Osteocyte (in vitro differentiated cells): ENCODE measurements around the gene CDK5RAP2. TPM values are rescaled to one million over a fixed set of nuclear protein-coding genes. Genes with fewer than 3 reads are reported as not detected.
"Not testable (repeated sequence)": the region's sequence is repeated elsewhere in the genome, so short reads cannot be mapped to it uniquely, and the experiment has no call there.

ENCODE experiments used
- DNase-seq: peaks from one replicate; pipeline ENCODE4 v3.0.0; 2021; ENCODE audit warnings: mixed read lengths; ENCODE audit not compliant: unreplicated experiment; ENCODE audit errors: extremely low spot score
- H3K27ac Mint-ChIP-seq: one replicate; pipeline ENCODE4 v1.8.0; 2021; ENCODE audit warnings: mild to moderate bottlenecking, mixed read lengths; ENCODE audit not compliant: unreplicated experiment
- H3K27me3 Mint-ChIP-seq: one replicate; pipeline ENCODE4 v1.8.0; 2021; ENCODE audit warnings: mixed read lengths; ENCODE audit not compliant: unreplicated experiment
- H3K36me3 Mint-ChIP-seq: one replicate; pipeline ENCODE4 v1.8.0; 2021; ENCODE audit warnings: mixed read lengths; ENCODE audit not compliant: unreplicated experiment
- H3K4me1 Mint-ChIP-seq: one replicate; pipeline ENCODE4 v1.8.0; 2021; ENCODE audit warnings: mixed read lengths; ENCODE audit not compliant: unreplicated experiment
- H3K4me3 Mint-ChIP-seq: one replicate; pipeline ENCODE4 v1.8.0; 2021; ENCODE audit warnings: mild to moderate bottlenecking, moderate library complexity, mixed read lengths; ENCODE audit not compliant: unreplicated experiment
- H3K9me3 Mint-ChIP-seq: one replicate; pipeline ENCODE4 v1.8.0; 2021; ENCODE audit warnings: mixed read lengths; ENCODE audit not compliant: unreplicated experiment
- CTCF ChIP-seq: fragments of 200-600 bp; sonication (generic); IDR thresholded peaks from 2 replicates; pipeline ENCODE4 v1.5.0; 2021; ENCODE audit warnings: antibody characterized with exemption, mild to moderate bottlenecking, moderate library complexity
- total RNA-seq: library from RNA; stranded (reverse); gene quantifications from 2 replicates; pipeline ENCODE4 v1.2.1, GENCODE V29; 2021

Gene CDK5RAP2
- total RNA-seq, 1 donor from 2014 or later, result 48.7 TPM

GRCh38 chr9:120464176-120464886 is 115.6 kb downstream of the CDK5RAP2 start:
- Mint-ChIP-seq H3K4me1 (no peaks in the 10 kb centered on the region), H3K36me3 (peaks cover 15% of the 10 kb centered on the region), H3K27me3 (no peaks in the 10 kb centered on the region), H3K27ac (no peak overlapping the region), H3K4me3 (no peak overlapping the region), H3K9me3 (no peaks in the 10 kb centered on the region)
- DNase-seq, result no peak
- no peak for TF ChIP-seq CTCF

GRCh38 chr9:120463765-120464164 is 116.2 kb downstream of the CDK5RAP2 start:
- Mint-ChIP-seq H3K36me3 (peaks cover 15% of the 10 kb centered on the region), H3K27ac (no peak overlapping the region), H3K27me3 (no peaks in the 10 kb centered on the region), H3K4me1 (no peaks in the 10 kb centered on the region), H3K9me3 (no peaks in the 10 kb centered on the region), H3K4me3 (no peak overlapping the region)
- TF ChIP-seq CTCF, result no peak
- no peak for DNase-seq

GRCh38 chr9:120461677-120462076 is 118.3 kb downstream of the CDK5RAP2 start:
- not testable (repeated sequence) for H3K27ac Mint-ChIP-seq, H3K4me3 Mint-ChIP-seq, H3K9me3 Mint-ChIP-seq, DNase-seq, H3K27me3 Mint-ChIP-seq, H3K4me1 Mint-ChIP-seq
- peaks cover 26% of the 10 kb centered on the region for H3K36me3 Mint-ChIP-seq

DNA sequence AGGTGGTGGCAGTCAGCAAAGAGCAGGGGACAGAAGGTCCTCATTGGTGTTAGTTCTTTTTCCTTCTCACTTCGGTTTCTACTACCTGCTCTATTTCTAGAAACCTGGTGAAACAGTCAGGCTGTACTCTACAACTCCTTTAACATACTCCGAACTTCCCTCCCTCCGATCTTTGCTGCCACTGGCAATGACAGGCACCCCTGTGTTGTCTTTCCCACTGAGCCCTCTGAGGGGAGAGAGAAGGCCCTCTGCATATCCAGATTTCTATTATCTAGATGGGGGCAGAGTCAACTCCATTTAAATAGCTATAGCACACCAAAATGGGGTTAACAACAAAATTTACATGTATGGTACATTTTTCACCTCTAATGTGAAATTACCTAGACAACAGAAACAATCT is 123.7 kb downstream of the CDK5RAP2 start:
- H3K4me3 Mint-ChIP-seq, result no peak overlapping the region
- peaks cover 9% of the 10 kb centered on the region for H3K9me3 Mint-ChIP-seq
- no peaks in the 10 kb centered on the region for H3K27me3 Mint-ChIP-seq
- peaks cover 8% of the 10 kb centered on the region for H3K4me1 Mint-ChIP-seq
- H3K36me3 Mint-ChIP-seq, result peaks cover 33% of the 10 kb centered on the region
- DNase-seq, result no peak
- no peak overlapping the region for H3K27ac Mint-ChIP-seq
- TF ChIP-seq CTCF, result no peak

DNA sequence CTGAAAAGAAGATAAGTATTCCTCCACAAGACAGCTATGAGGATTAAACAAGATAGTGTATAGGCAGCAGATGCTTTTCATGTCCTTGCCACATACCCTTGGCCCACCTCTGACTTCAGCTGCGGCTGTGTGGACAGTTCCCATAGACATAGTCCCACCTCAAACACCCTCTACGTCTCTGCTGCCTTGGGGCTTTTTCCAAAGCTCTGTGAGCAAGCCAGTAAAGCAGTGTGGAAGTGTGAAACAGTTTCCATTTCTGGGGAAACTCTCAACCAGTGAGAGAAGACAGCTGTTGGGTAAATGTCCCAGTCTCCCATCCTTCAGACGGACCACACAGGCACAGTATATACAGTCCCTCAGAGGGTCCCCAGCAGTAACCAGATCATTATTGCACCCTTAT is 125.5 kb downstream of the CDK5RAP2 start:
- no peak for TF ChIP-seq CTCF
- Mint-ChIP-seq H3K9me3 (peaks cover 9% of the 10 kb centered on the region), H3K27me3 (no peaks in the 10 kb centered on the region), H3K36me3 (peaks cover 36% of the 10 kb centered on the region), H3K4me1 (peaks cover 17% of the 10 kb centered on the region), H3K27ac (peak overlapping the region; percentile 56), H3K4me3 (no peak overlapping the region)
- no peak for DNase-seq
